GM12873 (cell line): ENCODE data around the gene GFOD2.

ENCODE experiments used
- TF ChIP-seq, protein P1 (sequence below): IDR thresholded peaks from 2 replicates; pipeline ENCODE4 v1.5.1; 2012; ENCODE audit warnings: low read depth, mild to moderate bottlenecking, moderate library complexity, low read length, control low read depth; ENCODE audit not compliant: insufficient read depth; ENCODE audit errors: missing control alignments

GFOD2 gene

GRCh38 chr16:67658849-67659674 is 60.1 kb downstream of the GFOD2 start:
- TF ChIP-seq, protein P1, sequence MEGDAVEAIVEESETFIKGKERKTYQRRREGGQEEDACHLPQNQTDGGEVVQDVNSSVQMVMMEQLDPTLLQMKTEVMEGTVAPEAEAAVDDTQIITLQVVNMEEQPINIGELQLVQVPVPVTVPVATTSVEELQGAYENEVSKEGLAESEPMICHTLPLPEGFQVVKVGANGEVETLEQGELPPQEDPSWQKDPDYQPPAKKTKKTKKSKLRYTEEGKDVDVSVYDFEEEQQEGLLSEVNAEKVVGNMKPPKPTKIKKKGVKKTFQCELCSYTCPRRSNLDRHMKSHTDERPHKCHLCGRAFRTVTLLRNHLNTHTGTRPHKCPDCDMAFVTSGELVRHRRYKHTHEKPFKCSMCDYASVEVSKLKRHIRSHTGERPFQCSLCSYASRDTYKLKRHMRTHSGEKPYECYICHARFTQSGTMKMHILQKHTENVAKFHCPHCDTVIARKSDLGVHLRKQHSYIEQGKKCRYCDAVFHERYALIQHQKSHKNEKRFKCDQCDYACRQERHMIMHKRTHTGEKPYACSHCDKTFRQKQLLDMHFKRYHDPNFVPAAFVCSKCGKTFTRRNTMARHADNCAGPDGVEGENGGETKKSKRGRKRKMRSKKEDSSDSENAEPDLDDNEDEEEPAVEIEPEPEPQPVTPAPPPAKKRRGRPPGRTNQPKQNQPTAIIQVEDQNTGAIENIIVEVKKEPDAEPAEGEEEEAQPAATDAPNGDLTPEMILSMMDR = no peak

GRCh38 chr16:67657751-67658518 is 61.2 kb downstream of the GFOD2 start:
- TF ChIP-seq, protein P1 = no peak

GRCh38 chr16:67657017-67657608 is 62.0 kb downstream of the GFOD2 start:
- TF ChIP-seq, protein P1 = no peak

DNA sequence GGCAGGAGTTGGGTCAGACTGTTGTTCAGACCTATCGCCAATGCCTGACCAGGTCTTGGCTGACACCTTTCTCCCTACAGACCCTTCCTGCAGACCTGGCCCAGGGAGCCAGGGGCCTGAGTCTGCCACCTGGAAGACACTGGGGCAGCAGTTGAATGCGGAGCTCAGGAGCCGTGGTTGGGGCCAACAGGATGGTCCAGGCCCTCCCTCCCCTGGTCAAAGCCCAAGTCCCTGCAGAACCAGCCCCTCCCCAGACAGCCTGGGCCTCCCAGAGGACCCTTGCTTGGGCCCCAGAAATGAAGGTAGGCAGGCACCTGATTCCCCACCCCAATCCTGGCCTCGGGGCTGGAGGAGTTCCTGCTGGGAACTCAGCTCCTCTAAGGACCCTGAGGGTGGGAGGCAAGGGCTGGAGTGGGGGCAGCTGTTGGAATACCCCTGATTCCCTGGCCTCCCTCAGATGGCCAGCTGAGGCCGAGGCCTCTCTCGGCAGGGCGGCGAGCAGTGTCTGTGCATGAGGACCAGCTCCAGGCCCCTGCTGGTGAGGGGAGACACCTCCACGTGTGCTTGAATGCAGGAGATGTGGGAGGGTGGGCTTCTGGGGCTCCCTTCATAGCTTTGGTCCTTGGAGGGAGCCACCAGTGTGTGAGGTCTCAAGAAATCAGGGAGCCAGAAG is 62.6 kb downstream of the GFOD2 start:
- TF ChIP-seq, protein P1 = no peak

DNA sequence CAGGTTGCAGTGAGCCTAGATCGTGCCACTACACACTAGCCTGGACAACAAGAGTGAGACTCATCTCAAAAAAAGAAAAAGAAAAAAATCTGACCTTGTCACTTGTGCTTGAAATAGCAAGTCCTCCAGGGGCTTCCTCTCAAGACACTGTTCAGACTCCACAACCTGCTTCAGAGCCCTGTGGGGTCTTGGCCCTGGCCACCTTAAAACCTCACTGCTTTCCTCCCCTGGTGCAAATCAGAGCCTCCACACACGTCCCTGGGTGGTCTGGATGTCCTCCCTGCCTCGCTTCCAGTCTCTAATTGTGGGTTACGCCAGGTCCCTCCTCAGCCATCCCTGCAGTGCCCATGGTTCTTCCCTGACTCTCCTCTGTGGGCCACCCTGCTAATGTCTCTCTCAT is 63.8 kb downstream of the GFOD2 start:
- TF ChIP-seq, protein P1 = no peak

GRCh38 chr16:67654403-67654911 is 64.7 kb downstream of the GFOD2 start:
- TF ChIP-seq, protein P1 = no peak
